Hair follicle dermal papilla cell (primary cell): ENCODE data around the gene ACSM3. TPM values are rescaled to one million over a fixed set of nuclear protein-coding genes. Genes with fewer than 3 reads are reported as not detected.

Experiments
- small RNA-seq: library from RNA; depleted of rRNA; stranded (forward); fragments of <200 nt; gene quantifications from one replicate; pipeline ENCODE3, GENCODE V24; 2012
- total RNA-seq: library from RNA; depleted of rRNA; stranded (reverse); fragments of >200 nt; gene quantifications from 2 replicates; pipeline ENCODE4 v1.2.3, GENCODE V29; 2012

Gene ACSM3
- 0.49 and 0.73 TPM in 2 replicates for total RNA-seq

GRCh38 chr16:20763461-20764232, at the start of gene ACSM3:
Gene ACSM3, plus strand, starts transcription at chr16:20764014. Its CDS starts 6,021 bp downstream, at chr16:20770035.

GRCh38 chr16:20741554-20742285, 22.1 kb upstream of the ACSM3 start, which contains the start of gene THUMPD1:
Gene THUMPD1, minus strand, starts transcription at chr16:20741818. Its CDS starts 79 bp downstream, at chr16:20741739.

GRCh38 chr16:20806168-20807050, 42.6 kb downstream of the ACSM3 start, which contains the start of the genes ERI2 and REXO5:
Gene ERI2, minus strand, starts transcription at chr16:20806472. Its CDS starts 42 bp downstream, at chr16:20806430.
Gene REXO5, plus strand, starts transcription at chr16:20806527. Its CDS starts 427 bp downstream, at chr16:20806954.

Small RNA genes lying within 50 kb of the gene (small RNA-seq; reads per million reads assigned to genes)
- gene RF00618 (not detected), gene RNU6-944P (not detected)

Other genes with a start within 250 kb of the ACSM3 start
- not detected in 2 replicates for gene ACSM2B, start 187.6 kb upstream of the ACSM3 start, total RNA-seq
- gene ACSM1, start 66.3 kb upstream of the ACSM3 start, total RNA-seq: not detected in 2 replicates
- gene THUMPD1, start 22.2 kb upstream of the ACSM3 start, total RNA-seq: 61.5 and 68.1 TPM in 2 replicates
- 21.3 and 24.7 TPM in 2 replicates for gene ERI2, start 42.5 kb downstream of the ACSM3 start, total RNA-seq
- gene REXO5, start 42.5 kb downstream of the ACSM3 start, total RNA-seq: 7.0 and 11.1 TPM in 2 replicates
- gene DCUN1D3, start 136.3 kb downstream of the ACSM3 start, total RNA-seq: 40.6 and 41.7 TPM in 2 replicates
- gene LYRM1, start 136.8 kb downstream of the ACSM3 start, total RNA-seq: 23.5 and 36.8 TPM in 2 replicates